ENCODE measurements around the gene PYGL.

PYGL gene

GRCh38 chr14:50917449-50917848 is 26.8 kb downstream of the PYGL start:
- H3K4me3 ChIP-seq (ENCODE audit: low read depth, low read length) = no peak overlapping the region
- no peak for DNase-seq (ENCODE audit: low read depth)
- no peak for TF ChIP-seq MAX (IDR thresholded peaks at IDR 0.05; ENCODE audit: low read depth, low read length)
- TF ChIP-seq, protein P1, sequence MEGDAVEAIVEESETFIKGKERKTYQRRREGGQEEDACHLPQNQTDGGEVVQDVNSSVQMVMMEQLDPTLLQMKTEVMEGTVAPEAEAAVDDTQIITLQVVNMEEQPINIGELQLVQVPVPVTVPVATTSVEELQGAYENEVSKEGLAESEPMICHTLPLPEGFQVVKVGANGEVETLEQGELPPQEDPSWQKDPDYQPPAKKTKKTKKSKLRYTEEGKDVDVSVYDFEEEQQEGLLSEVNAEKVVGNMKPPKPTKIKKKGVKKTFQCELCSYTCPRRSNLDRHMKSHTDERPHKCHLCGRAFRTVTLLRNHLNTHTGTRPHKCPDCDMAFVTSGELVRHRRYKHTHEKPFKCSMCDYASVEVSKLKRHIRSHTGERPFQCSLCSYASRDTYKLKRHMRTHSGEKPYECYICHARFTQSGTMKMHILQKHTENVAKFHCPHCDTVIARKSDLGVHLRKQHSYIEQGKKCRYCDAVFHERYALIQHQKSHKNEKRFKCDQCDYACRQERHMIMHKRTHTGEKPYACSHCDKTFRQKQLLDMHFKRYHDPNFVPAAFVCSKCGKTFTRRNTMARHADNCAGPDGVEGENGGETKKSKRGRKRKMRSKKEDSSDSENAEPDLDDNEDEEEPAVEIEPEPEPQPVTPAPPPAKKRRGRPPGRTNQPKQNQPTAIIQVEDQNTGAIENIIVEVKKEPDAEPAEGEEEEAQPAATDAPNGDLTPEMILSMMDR (IDR thresholded peaks at IDR 0.05; ENCODE audit: low read depth, low read length) = no peak
- TF ChIP-seq POLR2A (IDR thresholded peaks at IDR 0.05; ENCODE audit: extremely low read depth, insufficient read length) = no peak
- no peak for TF ChIP-seq MYC (IDR thresholded peaks at IDR 0.05; ENCODE audit: low read depth, low read length)

- no peak for DNase-seq (ENCODE audit: low read depth)
- H3K4me3 ChIP-seq (ENCODE audit: low read depth, low read length) = no peak overlapping the region
- no peak for TF ChIP-seq MAX (IDR thresholded peaks at IDR 0.05; ENCODE audit: low read depth, low read length)
- no peak for TF ChIP-seq MYC (IDR thresholded peaks at IDR 0.05; ENCODE audit: low read depth, low read length)
- TF ChIP-seq, protein P1 (IDR thresholded peaks at IDR 0.05; ENCODE audit: low read depth, low read length) = no peak
- TF ChIP-seq POLR2A (IDR thresholded peaks at IDR 0.05; ENCODE audit: extremely low read depth, insufficient read length) = no peak
These were observed 33.5 kb downstream of the PYGL start for GRCh38 chr14:50910495-50911420.

DNA sequence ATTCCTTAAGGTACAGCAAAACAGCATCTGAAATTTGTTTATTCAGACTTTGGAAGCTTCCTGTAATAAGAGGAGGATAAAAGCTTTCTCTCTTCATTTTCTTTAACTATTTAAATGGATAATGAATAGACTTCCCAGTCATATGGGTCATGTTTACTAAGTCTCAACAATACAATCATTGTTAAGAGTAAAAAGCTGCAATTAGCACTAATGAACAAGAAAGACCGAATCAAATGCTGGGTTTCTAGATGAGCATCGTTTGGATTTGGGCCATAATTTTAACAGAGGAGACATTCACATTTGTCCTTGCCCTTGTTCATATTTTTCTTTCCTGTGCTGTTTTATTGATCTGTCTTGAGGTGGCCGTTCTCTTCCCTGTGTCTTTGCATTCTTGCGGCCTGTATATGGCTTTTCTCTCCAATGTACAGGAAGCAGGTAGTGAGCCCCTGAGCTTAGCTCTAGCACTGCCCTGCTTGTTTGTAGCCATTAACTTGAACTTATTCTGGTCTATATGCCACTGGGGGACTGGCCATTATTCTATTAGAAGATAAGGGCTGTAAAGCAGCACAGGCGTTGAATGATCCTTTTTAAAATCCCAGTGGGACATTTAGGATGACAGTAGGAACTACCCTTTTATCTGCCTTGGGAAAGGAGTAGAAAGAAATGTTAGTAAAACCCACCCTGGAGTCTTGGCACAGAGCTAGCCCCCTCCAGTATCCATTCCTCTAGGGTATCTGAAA is 37.8 kb downstream of the PYGL start:
- no peak for TF ChIP-seq MAX (IDR thresholded peaks at IDR 0.05; ENCODE audit: low read depth, low read length)
- TF ChIP-seq, protein P1 (IDR thresholded peaks at IDR 0.05; ENCODE audit: low read depth, low read length) = no peak
- no peak for TF ChIP-seq MYC (IDR thresholded peaks at IDR 0.05; ENCODE audit: low read depth, low read length)
- TF ChIP-seq POLR2A (IDR thresholded peaks at IDR 0.05; ENCODE audit: extremely low read depth, insufficient read length) = no peak
- H3K4me3 ChIP-seq (ENCODE audit: low read depth, low read length) = no peak overlapping the region
- no peak for DNase-seq (ENCODE audit: low read depth)

- TF ChIP-seq MAX (IDR thresholded peaks at IDR 0.05; ENCODE audit: low read depth, low read length) (no peak), POLR2A (IDR thresholded peaks at IDR 0.05; ENCODE audit: extremely low read depth, insufficient read length) (no peak), MYC (IDR thresholded peaks at IDR 0.05; ENCODE audit: low read depth, low read length) (no peak)
- TF ChIP-seq, protein P1 (IDR thresholded peaks at IDR 0.05; ENCODE audit: low read depth, low read length) = no peak
- DNase-seq (ENCODE audit: low read depth) = no peak
These were observed 39.6 kb downstream of the PYGL start for GRCh38 chr14:50904719-50905118.

DNA sequence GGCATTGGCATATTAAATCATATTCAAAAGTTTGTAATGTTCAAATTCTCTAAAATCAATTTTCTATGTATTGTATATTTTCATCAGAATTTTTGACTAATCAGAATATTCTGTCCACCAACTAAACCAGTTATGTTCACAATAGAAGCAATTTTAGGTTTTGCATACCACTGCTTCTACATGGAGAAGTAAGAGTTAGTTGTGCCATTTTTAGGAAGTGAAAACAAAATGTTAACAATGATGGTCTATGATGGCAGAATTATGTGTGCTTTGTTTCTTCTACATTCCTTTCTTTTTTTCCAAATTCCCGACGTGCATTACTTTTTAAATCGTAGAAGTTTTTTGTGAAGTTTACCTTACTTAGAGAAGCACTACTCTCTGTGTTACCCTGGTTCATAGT is 42.9 kb downstream of the PYGL start:
- no peak overlapping the region for H3K4me3 ChIP-seq (ENCODE audit: low read depth, low read length)
- no peak for TF ChIP-seq POLR2A (IDR thresholded peaks at IDR 0.05; ENCODE audit: extremely low read depth, insufficient read length)
- TF ChIP-seq, protein P1 (IDR thresholded peaks at IDR 0.05; ENCODE audit: low read depth, low read length) = no peak
- TF ChIP-seq MAX (IDR thresholded peaks at IDR 0.05; ENCODE audit: low read depth, low read length) = no peak
- TF ChIP-seq MYC (IDR thresholded peaks at IDR 0.05; ENCODE audit: low read depth, low read length) = no peak
- DNase-seq (ENCODE audit: low read depth) = no peak

More at GRCh38 chr14:50904719-50905118, 39.6 kb downstream of the PYGL start:
- H3K4me3 ChIP-seq (ENCODE audit: low read depth, low read length) = no peak overlapping the region
